ENCODE measurements around the gene SETBP1. TPM values are rescaled to one million over a fixed set of nuclear protein-coding genes. Genes with fewer than 3 reads are reported as not detected.

Gene SETBP1
- total and polyA plus RNA-seq, 2 of the 8 experiments (the other 6 are each of a cell fraction or from before 2014, with no cell fraction given), result 2.0 to 6.5 TPM

DNA sequence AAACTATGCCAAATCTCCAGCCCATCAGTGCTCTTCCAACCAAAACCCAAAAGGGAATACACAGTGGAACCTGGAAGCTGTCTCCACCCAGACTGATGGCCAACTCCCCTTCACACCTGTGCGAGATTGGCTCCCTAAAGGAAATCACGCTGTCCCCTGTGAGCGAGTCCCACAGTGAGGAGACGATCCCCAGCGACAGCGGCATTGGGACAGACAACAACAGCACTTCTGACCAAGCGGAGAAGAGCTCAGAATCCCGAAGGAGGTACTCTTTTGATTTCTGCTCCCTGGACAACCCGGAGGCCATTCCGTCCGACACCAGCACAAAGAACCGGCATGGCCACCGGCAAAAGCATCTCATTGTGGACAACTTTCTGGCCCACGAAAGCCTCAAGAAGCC lies 271.1 kb downstream of the SETBP1 start:
- no peak overlapping the region for H2BK5ac ChIP-seq (ENCODE audit: low read depth, low read length)
- H2BK120ac ChIP-seq (replicated peaks; ENCODE audit: low read depth, low read length), result no peak overlapping the region
- no peak overlapping the region for H3K18ac ChIP-seq (ENCODE audit: extremely low read depth, low read length)
- no peak overlapping the region for H2AK5ac ChIP-seq (ENCODE audit: low read depth, low read length)
- no peak overlapping the region for H2BK20ac ChIP-seq (ENCODE audit: low read length)
- no peaks in the 10 kb centered on the region; a peak in 1 of 8 replicates for H3K36me3 ChIP-seq (ENCODE audit: control insufficient read depth in 2 of 4, insufficient read depth in 4 of 4, low read length in 3 of 4)
- H3K79me1 ChIP-seq (ENCODE audit: low read depth, low read length), result no peaks in the 10 kb centered on the region
- H4K20me1 ChIP-seq (replicated peaks in 1 of 2; ENCODE audit: control insufficient read depth in 1 of 2, insufficient read depth in 2 of 2, low read length in 2 of 2), result no peaks in the 10 kb centered on the region
- POLR2A ChIA-PET (ENCODE audit: partially characterized antibody), result interaction anchor here (1.4 kb wide), 1 partner anchor 8 kb away, joined by 3 read pairs; no protein-coding TSS in a partner anchor
- H3K56ac ChIP-seq (replicated peaks; ENCODE audit: insufficient read length, low read depth, low read length), result no peak overlapping the region
- no peak overlapping the region for H3K27ac ChIP-seq (ENCODE audit: low read depth, low read length)
- FAIRE-seq, result no peak
- no peaks in the 10 kb centered on the region for H3K9me3 ChIP-seq (ENCODE audit: insufficient read depth in 2 of 2, low read depth in 1 of 2, low read length in 1 of 2)
- no peak overlapping the region for H4K91ac ChIP-seq (replicated peaks; ENCODE audit: insufficient read length, low read length)
- no peak overlapping the region for H2BK12ac ChIP-seq (ENCODE audit: low read depth, low read length)
- H2BK15ac ChIP-seq (ENCODE audit: low read length), result no peak overlapping the region
- H3K79me2 ChIP-seq (ENCODE audit: control insufficient read depth in 1 of 2, insufficient read depth in 2 of 2, low read length in 2 of 2), result no peaks in the 10 kb centered on the region
- no peak overlapping the region for H3K14ac ChIP-seq (ENCODE audit: insufficient read length)
- no peak overlapping the region for H4K8ac ChIP-seq (ENCODE audit: extremely low read depth, insufficient read depth, low read length)
- no peaks in the 10 kb centered on the region for H3K27me3 ChIP-seq (replicated peaks in 1 of 4; ENCODE audit: control insufficient read depth in 3 of 4, extremely low read depth in 1 of 4, insufficient read depth in 3 of 4, low read length in 3 of 4)
- WGBS, 2 experiments (ENCODE audit: extremely low coverage in 1 of 2, insufficient coverage in 1 of 2, insufficient read length in 1 of 2, insufficient replicate concordance in 2 of 2, low coverage in 1 of 2, low lambda C conversion rate in 2 of 2, missing lambda C conversion rate in 1 of 2), result 99% methylated on average over 14 of the region's 14 CpGs; no CpG with 5 or more reads in 1 of the 2 experiments
- no peak overlapping the region for H3K23ac ChIP-seq (ENCODE audit: insufficient read length)
- H3K4me2 ChIP-seq (ENCODE audit: insufficient read depth in 1 of 2, low read depth in 2 of 2, low read length in 2 of 2), result no peak overlapping the region
- H3K4me1 ChIP-seq (replicated peaks in 1 of 4; ENCODE audit: control insufficient read depth in 3 of 4, insufficient read depth in 4 of 4, low read length in 3 of 4), result no peaks in the 10 kb centered on the region
- no peaks in the 10 kb centered on the region for H3K23me2 ChIP-seq (ENCODE audit: low read depth, low read length)
- CTCF ChIA-PET (ENCODE audit: partially characterized antibody), result interaction anchor here (0.8 to 1.4 kb wide), 3 partner anchors 10 to 145 kb away, joined by 3 to 4 read pairs (median 3); no protein-coding TSS in a partner anchor
- no peak overlapping the region for H3K4me3 ChIP-seq (ENCODE audit: extremely low read depth in 1 of 4, insufficient read depth in 2 of 4, low read depth in 3 of 4, low read length in 4 of 4)
- H4K5ac ChIP-seq (ENCODE audit: insufficient read length, low read depth, low read length), result no peak overlapping the region
- H3K4ac ChIP-seq (replicated peaks; ENCODE audit: insufficient read length, low read depth, low read length), result no peak overlapping the region
- no peak overlapping the region for H2AFZ ChIP-seq (ENCODE audit: low read length)
- TF ChIP-seq POLR2A (IDR thresholded peaks at IDR 0.05; ENCODE audit: control extremely low read depth in 1 of 2, low read depth in 2 of 2, low read length in 2 of 2) (no peak), JUND (IDR thresholded peaks at IDR 0.05; ENCODE audit: low read length) (no peak), FOSL1 (IDR thresholded peaks at IDR 0.05; ENCODE audit: insufficient read depth, low read depth, low read length) (no peak), GTF2F1 (IDR thresholded peaks at IDR 0.05; ENCODE audit: borderline replicate concordance, low read depth, low read length) (no peak), CTBP2 (IDR thresholded peaks at IDR 0.05; ENCODE audit: borderline replicate concordance, insufficient read depth, insufficient read length, low read length) (no peak), SRF (IDR thresholded peaks at IDR 0.05; ENCODE audit: low read depth, low read length) (no peak)
- TF ChIP-seq, protein P1, sequence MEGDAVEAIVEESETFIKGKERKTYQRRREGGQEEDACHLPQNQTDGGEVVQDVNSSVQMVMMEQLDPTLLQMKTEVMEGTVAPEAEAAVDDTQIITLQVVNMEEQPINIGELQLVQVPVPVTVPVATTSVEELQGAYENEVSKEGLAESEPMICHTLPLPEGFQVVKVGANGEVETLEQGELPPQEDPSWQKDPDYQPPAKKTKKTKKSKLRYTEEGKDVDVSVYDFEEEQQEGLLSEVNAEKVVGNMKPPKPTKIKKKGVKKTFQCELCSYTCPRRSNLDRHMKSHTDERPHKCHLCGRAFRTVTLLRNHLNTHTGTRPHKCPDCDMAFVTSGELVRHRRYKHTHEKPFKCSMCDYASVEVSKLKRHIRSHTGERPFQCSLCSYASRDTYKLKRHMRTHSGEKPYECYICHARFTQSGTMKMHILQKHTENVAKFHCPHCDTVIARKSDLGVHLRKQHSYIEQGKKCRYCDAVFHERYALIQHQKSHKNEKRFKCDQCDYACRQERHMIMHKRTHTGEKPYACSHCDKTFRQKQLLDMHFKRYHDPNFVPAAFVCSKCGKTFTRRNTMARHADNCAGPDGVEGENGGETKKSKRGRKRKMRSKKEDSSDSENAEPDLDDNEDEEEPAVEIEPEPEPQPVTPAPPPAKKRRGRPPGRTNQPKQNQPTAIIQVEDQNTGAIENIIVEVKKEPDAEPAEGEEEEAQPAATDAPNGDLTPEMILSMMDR (IDR thresholded peaks at IDR 0.05; ENCODE audit: control extremely low read depth in 1 of 3, insufficient read depth in 1 of 3, low read depth in 1 of 3, low read length in 3 of 3), result no peak
- DNase-seq (ENCODE audit: low read depth in 1 of 2, low spot score in 2 of 2), result no peak
- H3K9ac ChIP-seq (replicated peaks in 1 of 4; ENCODE audit: extremely low read depth in 1 of 4, low read depth in 3 of 4, low read length in 3 of 4), result no peak overlapping the region

Data from H1 (cell line).